A549 (cell line): Measurements from ENCODE around the gene CCSER1. TPM values are rescaled to one million over a fixed set of nuclear protein-coding genes. Genes with fewer than 3 reads are reported as not detected.
"Not testable (repeated sequence)": the region's sequence is repeated elsewhere in the genome, so short reads cannot be mapped to it uniquely, and the experiment has no call there.

Source experiments
- ATAC-seq, 2 experiments: fragments of 200-7000 bp in 1 of 2; fragments of >200 bp in 1 of 2; cut with Nextera tagmentation in 1 of 2; cut with Tn5 transposase in 1 of 2; 3 replicates each; pipeline versions ENCODE4 v1.8.0 to v1.9.1; 2018 to 2020; ENCODE audit warnings: mild to moderate bottlenecking in 1 of 2, moderate library complexity in 1 of 2
- CTCF ChIA-PET: fragments of 300-600 bp; sonication (Branson Sonifier 250); formaldehyde crosslinking; extraction: SDS; loops from one replicate; lab custom pipeline; 2021; ENCODE audit warnings: antibody characterized with exemption, inconsistent platforms; lab: Yijun Ruan, JAX
- POLR2A ChIA-PET: fragments of 350-600 bp; formaldehyde crosslinking; extraction: SDS; loops from one replicate; lab custom pipeline; 2021; ENCODE audit warnings: antibody characterized with exemption, inconsistent platforms; lab: Yijun Ruan, JAX
- DNase-seq, 2 experiments: peaks; one replicate each; pipeline versions ENCODE4 v3.0.0 to v3.0.0-alpha.2; 2011 to 2016; ENCODE audit warnings: low read depth in 1 of 2, low spot score in 1 of 2
- FAIRE-seq: peaks from 2 replicates; lab custom pipeline; 2011; peaks lifted over from hg19 to GRCh38; lab: Jason Lieb, UNC
- H3K27ac ChIP-seq, 2 experiments: fragments of >200 bp; sonication (Bioruptor Twin); formaldehyde crosslinking; 3 replicates each; pipeline ENCODE4 v1.5.1; 2016 to 2017
- H3K4me1 ChIP-seq: fragments of >200 bp; sonication (Bioruptor Twin); formaldehyde crosslinking; 3 replicates; pipeline ENCODE4 v1.6.1; 2016
- H3K4me2 ChIP-seq: fragments of >200 bp; sonication (Bioruptor Twin); formaldehyde crosslinking; 3 replicates; pipeline ENCODE4 v1.6.1; 2016
- H3K4me3 ChIP-seq: fragments of >200 bp; sonication (Bioruptor Twin); formaldehyde crosslinking; 3 replicates; pipeline ENCODE4 v1.5.1; 2016
- H3K9me3 ChIP-seq: fragments of >200 bp; sonication (Bioruptor Twin); formaldehyde crosslinking; 3 replicates; pipeline ENCODE4 v1.6.1; 2016
- ATOH8 ChIP-seq: fragments of 250-450 bp; sonication (Bioruptor Pico); IDR thresholded peaks from 2 replicates; pipeline ENCODE4 v1.5.0; 2020; ENCODE audit warnings: low read depth, mild to moderate bottlenecking, moderate library complexity
- CBX8 ChIP-seq: fragments of 200-600 bp; sonication (generic); IDR thresholded peaks from 2 replicates; pipeline ENCODE4 v1.6.1; 2016
- CEBPB ChIP-seq, 2 experiments: fragments of >200 bp in 1 of 2; sonication (Bioruptor Twin) in 1 of 2; formaldehyde crosslinking in 1 of 2; IDR thresholded peaks; 2 replicates each; pipeline ENCODE4 v1.6.1; 2012 to 2016
- E2F6 ChIP-seq: IDR thresholded peaks from 2 replicates; pipeline ENCODE4 v1.6.1; 2012; ENCODE audit warnings: low read depth, borderline replicate concordance
- FOSB ChIP-seq: fragments of 250-450 bp; sonication (Bioruptor Pico); IDR thresholded peaks from 2 replicates; pipeline ENCODE4 v1.5.0; 2020; ENCODE audit warnings: mild to moderate bottlenecking, moderate library complexity
- FOXS1 ChIP-seq: fragments of 250-450 bp; sonication (Bioruptor Pico); IDR thresholded peaks from 2 replicates; pipeline ENCODE4 v1.5.0; 2020; ENCODE audit warnings: mild to moderate bottlenecking, moderate library complexity
- GATA3 ChIP-seq: IDR thresholded peaks from 2 replicates; pipeline ENCODE4 v1.6.1; 2012; ENCODE audit warnings: borderline replicate concordance
- HMGXB4 ChIP-seq: fragments of 250-450 bp; sonication (Bioruptor Pico); IDR thresholded peaks from 2 replicates; pipeline ENCODE4 v1.5.0; 2021; ENCODE audit warnings: mild to moderate bottlenecking, moderate library complexity, borderline replicate concordance
- HOXB13 ChIP-seq: fragments of 250-450 bp; sonication (Bioruptor Pico); IDR thresholded peaks from 2 replicates; pipeline ENCODE4 v1.5.0; 2020; ENCODE audit warnings: low read depth, mild to moderate bottlenecking, moderate library complexity
- JUNB ChIP-seq: fragments of >200 bp; sonication (Bioruptor Twin); formaldehyde crosslinking; IDR thresholded peaks from 2 replicates; pipeline ENCODE4 v1.6.1; 2016
- NPAS2 ChIP-seq: fragments of 250-450 bp; sonication (Bioruptor Pico); IDR thresholded peaks from 2 replicates; pipeline ENCODE4 v1.8.0; 2022; ENCODE audit warnings: mild to moderate bottlenecking, moderate library complexity, borderline replicate concordance
- POLR2A ChIP-seq: IDR thresholded peaks from 2 replicates; pipeline ENCODE4 v1.6.1; 2012; ENCODE audit warnings: mild to moderate bottlenecking, low read length
- POLR2AphosphoS2 ChIP-seq: conservative IDR thresholded peaks from 2 replicates; pipeline ENCODE4 v1.6.1; 2012; ENCODE audit warnings: low read length, improper control_type of control experiment, inconsistent platforms
- RAD21 ChIP-seq, 2 experiments: fragments of >200 bp in 1 of 2; sonication (Bioruptor Twin) in 1 of 2; formaldehyde crosslinking in 1 of 2; IDR thresholded peaks in 1 of 2; conservative IDR thresholded peaks in 1 of 2; 2 replicates in 1 of 2; 3 replicates in 1 of 2; pipeline ENCODE4 v1.6.1; 2012 to 2018; ENCODE audit warnings: inconsistent platforms in 1 of 2
- RARB ChIP-seq: fragments of 250-450 bp; sonication (Bioruptor Pico); IDR thresholded peaks from 2 replicates; pipeline ENCODE4 v1.8.0; 2021; ENCODE audit warnings: mild to moderate bottlenecking, moderate library complexity
- RCOR1 ChIP-seq: fragments of 150-350 bp; IDR thresholded peaks from 2 replicates; pipeline ENCODE4 v1.6.1; 2014; ENCODE audit warnings: antibody characterized with exemption, low read length, low read depth
- SMC3 ChIP-seq: fragments of >200 bp; sonication (Bioruptor Twin); formaldehyde crosslinking; IDR thresholded peaks from 3 replicates; pipeline ENCODE4 v1.6.1; 2018; ENCODE audit warnings: inconsistent platforms
- TFCP2L1 ChIP-seq: fragments of 250-450 bp; sonication (Bioruptor Pico); IDR thresholded peaks from 2 replicates; pipeline ENCODE4 v1.5.0; 2021; ENCODE audit warnings: mild to moderate bottlenecking
- WGBS: methylation state at CpG from one replicate; pipeline ENCODE4 v1.1.6; 2017; ENCODE audit errors: missing lambda C conversion rate; 5-methylcytosine and 5-hydroxymethylcytosine counted together
- polyA plus RNA-seq, 4 experiments: library from polyadenylated mRNA; depleted of rRNA in 3 of 4; stranded (reverse); fragments of >200 nt; fragmentation: RNase III in 1 of 4; extraction: RNeasy Plus Mini Kit Qiagen cat#74134 plus additional on column Dnase treatment in 1 of 4; gene quantifications; 2 replicates in 3 of 4; 3 replicates in 1 of 4; pipeline ENCODE4 v1.2.3, GENCODE V29; 2011 to 2017
- TF ChIP-seq, protein P1 (sequence below): IDR thresholded peaks from 2 replicates; pipeline ENCODE4 v1.6.1; 2012
- TF ChIP-seq, protein P2 (sequence below): fragments of 150-350 bp; IDR thresholded peaks from 2 replicates; pipeline ENCODE4 v1.6.1; 2014; ENCODE audit warnings: low read depth, mild to moderate bottlenecking, low read length

The CCSER1 gene
- polyA plus RNA-seq, 2 of the 4 experiments (the other 2 are of a cell fraction) = 0.06 TPM; not detected in 1

GRCh38 chr4:91127192-91127591 lies 1000.0 kb downstream of the CCSER1 start:
- no peak overlapping the region for H3K4me3 ChIP-seq
- ChIA-PET CTCF (no interaction called here), POLR2A (no interaction called here)
- no peaks in the 10 kb centered on the region for H3K4me1 ChIP-seq
- TF ChIP-seq HMGXB4 (CRISPR knock-in tag) = no peak
- H3K27ac ChIP-seq = no peak overlapping the region
- DNase-seq (no peak), FAIRE-seq (no peak), ATAC-seq (no peak)
- no peaks in the 10 kb centered on the region for H3K9me3 ChIP-seq
- WGBS = 21% methylated on average over 2 of the region's 2 CpGs
- no peak overlapping the region for H3K4me2 ChIP-seq

GRCh38 chr4:91127831-91128230 lies 1000.6 kb downstream of the CCSER1 start:
- no peak for DNase-seq
- ChIA-PET CTCF (no interaction called here), POLR2A (no interaction called here)
- Histone ChIP-seq H3K4me2 (no peak overlapping the region), H3K9me3 (no peaks in the 10 kb centered on the region), H3K4me3 (no peak overlapping the region), H3K27ac (no peak overlapping the region), H3K4me1 (no peaks in the 10 kb centered on the region)
- no peak for ATAC-seq
- FAIRE-seq = no peak
- no peak for TF ChIP-seq CBX8
- TF ChIP-seq JUNB = no peak
- TF ChIP-seq, protein P1, sequence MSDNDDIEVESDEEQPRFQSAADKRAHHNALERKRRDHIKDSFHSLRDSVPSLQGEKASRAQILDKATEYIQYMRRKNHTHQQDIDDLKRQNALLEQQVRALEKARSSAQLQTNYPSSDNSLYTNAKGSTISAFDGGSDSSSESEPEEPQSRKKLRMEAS = no peak
- TF ChIP-seq RCOR1 = no peak
- 7% methylated on average over 1 of the region's 1 CpG for WGBS

- Histone ChIP-seq H3K4me3 (no peak overlapping the region), H3K4me1 (no peaks in the 10 kb centered on the region), H3K27ac (no peak overlapping the region), H3K4me2 (no peak overlapping the region), H3K9me3 (no peaks in the 10 kb centered on the region)
- no peak for FAIRE-seq
- CTCF ChIA-PET = no interaction called here
- no peak for DNase-seq
- ATAC-seq = no peak
- 27% methylated on average over 4 of the region's 4 CpGs for WGBS
- no peak for TF ChIP-seq GATA3
- TF ChIP-seq SMC3 = no peak
- TF ChIP-seq JUNB = no peak
- no peak for TF ChIP-seq POLR2A
- TF ChIP-seq RCOR1 = no peak
- TF ChIP-seq RARB (CRISPR knock-in tag) = no peak
- TF ChIP-seq CBX8 = no peak
- POLR2A ChIA-PET = no interaction called here
These were observed 1001.3 kb downstream of the CCSER1 start for GRCh38 chr4:91128519-91128918.

GRCh38 chr4:91147067-91147466 lies 1019.9 kb downstream of the CCSER1 start:
- Histone ChIP-seq H3K27ac (no peak overlapping the region), H3K4me1 (no peaks in the 10 kb centered on the region), H3K4me2 (no peak overlapping the region), H3K4me3 (no peak overlapping the region), H3K9me3 (no peaks in the 10 kb centered on the region)
- no peak for ATAC-seq
- CTCF ChIA-PET = no interaction called here
- 28% methylated on average over 5 of the region's 6 CpGs for WGBS
- no peak for TF ChIP-seq CEBPB (IDR thresholded peaks at IDR 0.05)
- TF ChIP-seq, protein P2, sequence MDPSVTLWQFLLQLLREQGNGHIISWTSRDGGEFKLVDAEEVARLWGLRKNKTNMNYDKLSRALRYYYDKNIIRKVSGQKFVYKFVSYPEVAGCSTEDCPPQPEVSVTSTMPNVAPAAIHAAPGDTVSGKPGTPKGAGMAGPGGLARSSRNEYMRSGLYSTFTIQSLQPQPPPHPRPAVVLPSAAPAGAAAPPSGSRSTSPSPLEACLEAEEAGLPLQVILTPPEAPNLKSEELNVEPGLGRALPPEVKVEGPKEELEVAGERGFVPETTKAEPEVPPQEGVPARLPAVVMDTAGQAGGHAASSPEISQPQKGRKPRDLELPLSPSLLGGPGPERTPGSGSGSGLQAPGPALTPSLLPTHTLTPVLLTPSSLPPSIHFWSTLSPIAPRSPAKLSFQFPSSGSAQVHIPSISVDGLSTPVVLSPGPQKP = no peak
- no peak for TF ChIP-seq POLR2AphosphoS2
- TF ChIP-seq JUNB = no peak
- no peak for TF ChIP-seq FOXS1
- TF ChIP-seq NPAS2 = no peak
- no peak for TF ChIP-seq RAD21 (conservative IDR thresholded peaks at IDR 0.05 in 1 of 2, IDR thresholded peaks at IDR 0.05 in 1 of 2)
- no peak for TF ChIP-seq ATOH8 (CRISPR knock-in tag)
- TF ChIP-seq HOXB13 (CRISPR knock-in tag) = no peak
- TF ChIP-seq E2F6 = no peak
- TF ChIP-seq RCOR1 = no peak
- no peak for TF ChIP-seq TFCP2L1 (CRISPR knock-in tag)
- TF ChIP-seq FOSB = no peak
- POLR2A ChIA-PET = no interaction called here
- DNase-seq = no peak
- FAIRE-seq = no peak

GRCh38 chr4:91154041-91154440 lies 1026.8 kb downstream of the CCSER1 start:
- POLR2A ChIA-PET, H3K27ac ChIP-seq, H3K4me1 ChIP-seq, H3K9me3 ChIP-seq, H3K4me2 ChIP-seq, H3K4me3 ChIP-seq, CTCF ChIA-PET, FAIRE-seq, DNase-seq, ATAC-seq: not testable (repeated sequence)
- 40% methylated on average over 1 of the region's 4 CpGs for WGBS

DNA sequence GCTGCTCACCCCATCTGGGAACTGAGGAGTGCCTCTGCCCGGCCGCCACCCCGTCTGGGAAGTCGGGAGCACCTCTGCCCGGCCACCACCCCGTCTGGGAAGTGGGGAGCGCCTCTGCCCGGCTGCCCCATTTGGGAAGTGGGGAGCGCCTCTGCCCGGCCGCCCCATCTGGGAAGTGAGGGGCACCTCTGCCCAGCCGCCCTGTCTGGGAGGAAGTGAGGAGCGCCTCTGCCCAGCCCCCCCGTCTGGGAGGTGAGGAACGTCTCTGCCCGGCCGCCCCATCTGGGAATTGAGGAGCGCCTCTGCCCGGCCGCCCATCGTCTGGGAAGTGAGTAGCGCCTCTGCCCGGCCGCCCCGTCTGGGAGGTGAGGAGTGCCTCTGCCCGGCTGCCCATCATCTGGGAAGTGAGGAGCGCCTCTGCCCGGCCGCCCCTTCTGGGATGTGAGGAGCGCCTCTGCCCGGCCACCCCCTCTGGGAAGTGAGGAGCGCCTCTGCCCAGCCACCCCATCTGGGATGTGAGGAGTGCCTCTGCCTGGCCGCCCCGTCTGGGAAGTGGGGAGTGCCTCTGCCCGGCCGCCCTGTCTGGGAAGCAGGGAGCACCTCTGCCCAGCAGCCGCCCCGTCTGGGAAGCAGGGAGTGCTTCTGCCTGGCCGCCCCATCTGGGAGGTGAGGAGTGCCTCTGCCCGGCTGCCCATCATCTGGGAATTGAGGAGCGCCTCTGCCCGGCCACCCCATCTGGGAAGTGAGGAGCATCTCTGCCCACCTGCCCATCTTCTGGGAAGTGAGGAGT lies 1040.9 kb downstream of the CCSER1 start:
- H3K4me2 ChIP-seq, FAIRE-seq, DNase-seq, POLR2A ChIA-PET, H3K9me3 ChIP-seq, H3K4me1 ChIP-seq, H3K4me3 ChIP-seq, ATAC-seq, CTCF ChIA-PET, H3K27ac ChIP-seq: not testable (repeated sequence)
- WGBS = 34% methylated on average over 4 of the region's 42 CpGs
